ENCODE results near the gene TMEM9.

The TMEM9 gene

DNA sequence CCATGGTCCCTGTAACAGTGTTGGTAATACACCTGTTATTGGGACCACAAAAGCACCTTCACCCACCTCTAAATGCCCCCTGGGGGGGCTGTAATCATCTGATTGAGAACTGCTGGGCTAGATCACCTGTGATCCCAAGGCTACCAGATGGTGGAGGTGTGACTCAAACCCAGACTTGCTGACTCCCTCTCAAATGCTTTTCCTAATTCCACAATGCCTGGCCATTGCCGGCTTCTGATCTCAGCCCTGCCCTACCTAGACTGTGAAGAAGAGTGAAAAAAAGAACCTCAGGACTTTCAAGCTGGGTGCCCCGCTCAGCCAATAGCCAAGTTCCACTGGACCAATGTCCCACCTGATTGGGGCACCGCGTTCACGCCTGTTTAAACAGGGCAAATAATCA is 9.6 kb downstream of the TMEM9 start:
- no peak for DNase-seq

GRCh38 chr1:201143726-201144635 is 10.3 kb downstream of the TMEM9 start:
- DNase-seq, result no peak

DNA sequence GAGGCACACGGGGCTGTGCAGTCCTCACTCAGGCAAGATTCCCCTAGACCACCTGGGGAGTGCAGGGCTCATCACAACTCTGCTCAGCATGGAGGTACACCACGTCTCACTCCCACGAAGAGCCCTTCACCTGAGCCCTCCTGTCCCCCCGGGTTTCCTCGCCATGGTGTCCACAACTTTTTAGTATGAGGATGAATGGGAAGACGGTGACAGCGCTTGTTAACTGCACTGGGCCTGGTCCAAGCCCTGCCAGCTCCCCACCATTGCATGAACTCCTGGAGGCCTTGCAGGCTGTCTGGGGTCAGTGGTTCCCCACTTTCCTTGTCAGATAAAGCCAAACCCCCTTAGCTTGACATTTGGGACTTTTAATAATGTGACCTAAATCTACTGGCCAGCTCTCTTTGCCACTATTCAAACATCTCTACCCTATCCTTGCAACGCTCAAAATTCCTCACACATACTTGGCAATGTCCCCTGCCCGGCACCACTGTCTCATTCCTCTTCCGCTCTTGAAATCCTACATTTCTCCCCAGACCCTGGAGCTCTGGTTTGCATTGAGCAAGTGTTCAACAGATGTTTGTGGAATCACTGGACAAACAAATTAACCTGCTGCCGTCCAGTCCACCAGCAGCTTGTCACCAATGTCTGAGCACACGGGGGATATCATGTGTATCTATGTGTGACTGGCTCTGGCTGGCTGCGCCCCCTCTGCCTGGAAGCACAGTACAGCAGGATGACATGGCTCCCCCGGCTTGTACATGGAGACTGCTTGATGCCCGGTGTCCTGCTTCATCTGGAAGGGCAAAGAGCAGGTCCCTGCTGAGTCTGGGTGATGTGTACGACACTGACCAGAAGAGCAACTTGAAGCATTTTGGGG is 11.2 kb downstream of the TMEM9 start:
- DNase-seq, result no peak

DNA sequence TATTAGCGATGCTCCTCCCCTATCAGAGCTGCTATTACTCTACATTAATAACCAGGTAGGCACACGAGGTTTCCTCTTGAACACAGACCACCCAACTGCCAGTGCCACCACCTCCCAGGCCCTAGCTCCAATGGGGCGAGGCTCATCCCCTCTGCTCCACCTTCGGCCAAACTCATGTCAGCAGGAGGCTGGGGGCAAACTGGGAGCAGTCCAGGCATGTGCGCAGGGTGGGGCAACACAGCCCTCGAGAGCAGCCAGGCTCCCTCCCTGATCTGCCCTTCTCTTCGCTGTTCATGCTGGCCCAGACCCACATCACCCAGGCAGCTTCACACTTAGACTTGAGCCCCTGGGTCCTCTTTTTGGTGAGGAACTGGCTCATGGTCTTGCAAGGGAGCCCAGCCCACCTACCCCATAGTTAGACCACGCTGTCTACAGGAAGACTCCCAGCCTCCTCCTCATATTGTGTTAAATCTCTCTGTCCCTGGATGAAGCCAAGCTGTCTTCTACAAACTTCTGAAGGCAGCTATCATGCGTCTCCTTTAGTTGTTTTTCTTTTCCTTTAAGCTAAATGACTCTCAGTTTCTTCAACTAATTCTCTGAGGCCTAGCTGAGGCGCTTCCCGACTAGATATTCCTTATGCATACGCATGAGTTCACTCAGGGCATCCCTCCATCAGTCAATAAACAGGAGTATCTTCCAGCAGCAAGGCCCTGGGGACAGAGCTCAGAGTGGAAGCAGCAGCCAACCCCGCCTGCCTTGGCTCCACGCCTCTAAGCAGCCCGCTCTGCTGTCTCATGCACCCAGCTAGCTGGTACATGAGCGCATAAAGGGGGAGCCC is 12.0 kb downstream of the TMEM9 start:
- DNase-seq, result no peak

- DNase-seq, result no peak
These were observed 12.9 kb downstream of the TMEM9 start for GRCh38 chr1:201141418-201141817.

DNA sequence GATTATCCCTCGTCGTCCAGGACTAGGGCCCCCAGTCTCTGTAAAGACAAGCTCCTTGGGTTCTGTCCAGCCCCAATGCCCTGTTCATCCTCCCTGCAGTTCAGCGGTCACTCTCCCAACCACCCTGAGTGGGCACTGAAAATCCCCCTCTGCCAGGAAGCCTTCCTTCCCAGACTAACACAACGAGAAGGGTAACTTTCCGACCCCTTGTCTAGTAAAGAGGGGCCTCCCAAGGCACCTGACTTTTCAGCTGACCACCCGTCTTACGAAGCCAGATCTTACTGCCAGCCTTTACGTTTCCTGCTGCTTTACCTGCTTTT is 13.4 kb downstream of the TMEM9 start:
- DNase-seq, result no peak

DNA sequence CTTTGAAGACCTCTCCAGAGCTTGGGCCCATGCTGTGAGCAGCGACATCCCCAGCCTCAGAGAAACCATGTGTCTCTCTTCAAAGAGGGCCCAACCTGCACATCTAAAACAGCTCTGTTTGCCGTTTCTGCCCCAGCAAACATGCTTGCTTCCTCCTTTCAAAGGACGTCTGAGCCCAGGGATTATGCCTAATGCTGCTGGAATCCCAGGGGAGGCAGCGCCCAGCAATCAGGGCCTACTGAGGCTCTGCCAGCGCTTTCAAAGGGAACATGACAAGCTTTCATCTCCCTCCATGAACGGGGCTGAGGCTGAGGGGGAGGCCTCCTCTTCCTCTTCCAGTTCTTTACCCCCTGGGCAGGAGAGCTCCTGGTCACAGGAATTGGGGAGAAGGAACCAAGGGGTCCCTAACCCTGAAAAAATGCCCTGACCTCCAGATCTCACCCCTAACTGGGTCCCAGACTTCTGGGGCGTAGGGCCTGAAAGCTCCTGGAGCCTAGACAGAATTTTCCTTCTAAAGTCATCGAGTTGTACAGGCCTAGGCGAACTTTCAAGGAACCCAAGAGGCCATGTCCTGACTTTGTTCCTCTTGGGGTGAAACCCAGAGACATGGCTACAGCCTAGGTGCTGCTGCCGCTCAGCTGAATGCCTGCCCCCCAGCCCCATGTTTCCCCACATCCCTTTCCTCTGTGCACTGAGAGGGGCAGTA is 13.9 kb downstream of the TMEM9 start:
- no peak for DNase-seq

DNA sequence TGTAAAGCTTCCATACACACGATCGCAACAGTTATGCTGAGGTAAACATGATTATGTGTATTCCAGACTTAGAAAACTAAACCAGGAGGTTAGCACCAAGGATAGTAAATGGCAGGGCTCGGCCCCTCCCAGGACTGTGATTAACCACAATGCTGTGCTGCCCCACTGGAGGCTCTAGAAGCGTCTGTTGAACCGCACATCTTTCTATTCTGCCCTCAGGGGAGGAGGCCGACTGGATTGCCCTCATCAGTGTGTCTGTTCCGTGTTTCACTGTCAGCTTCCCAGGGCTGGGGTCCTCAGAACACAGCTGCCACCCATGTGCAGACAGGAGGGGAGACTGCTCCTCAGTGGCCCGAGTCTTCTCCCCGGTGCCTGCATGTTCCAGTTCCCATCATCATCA is 14.5 kb downstream of the TMEM9 start:
- no peak for DNase-seq

DNA sequence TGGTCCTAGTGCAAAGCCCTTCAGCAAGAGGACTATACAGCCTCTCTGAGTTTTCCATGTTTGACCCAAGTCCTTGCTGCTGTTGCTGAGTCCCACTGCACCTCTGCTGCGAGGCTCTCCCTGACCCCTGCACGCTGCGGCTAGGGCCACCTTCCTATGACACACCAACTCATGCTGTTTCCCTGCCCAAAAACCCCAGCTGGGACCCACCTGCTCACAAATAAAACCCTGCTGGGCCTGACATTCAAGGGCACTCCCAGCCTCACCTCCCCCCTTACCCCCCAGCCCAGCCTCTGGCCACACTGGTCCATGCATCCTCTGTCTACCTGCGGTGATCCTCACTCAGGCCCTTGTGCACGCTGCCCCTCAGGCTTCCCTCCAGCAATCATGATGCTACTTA is 15.0 kb downstream of the TMEM9 start:
- DNase-seq, result no peak

DNA sequence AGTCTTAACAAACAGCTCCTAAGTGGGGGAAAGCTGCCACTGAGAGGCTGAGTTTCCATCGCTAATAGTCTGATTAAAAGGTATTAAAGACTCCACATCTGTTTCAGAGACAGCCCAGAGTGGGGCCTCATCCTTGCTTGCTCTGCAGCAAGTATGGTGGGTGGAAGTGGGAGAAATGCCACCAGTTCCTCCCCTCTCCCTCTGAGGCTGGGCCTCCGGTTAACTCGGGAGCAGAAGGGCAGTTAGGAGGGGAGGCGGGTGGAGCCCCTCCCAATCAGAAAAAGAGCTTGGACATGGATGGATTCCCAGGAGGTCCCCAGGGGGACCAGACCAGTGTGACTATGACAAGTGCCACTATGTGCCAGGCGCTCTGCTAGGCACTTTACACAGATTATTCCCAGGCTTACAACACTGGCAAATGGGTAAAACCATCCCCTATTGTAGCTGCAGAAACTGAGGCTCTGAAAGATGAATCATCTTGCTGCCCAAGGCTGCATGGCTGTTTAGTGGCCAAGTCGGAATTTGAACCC is 15.9 kb downstream of the TMEM9 start:
- DNase-seq, result no peak

- DNase-seq, result no peak
These were observed 16.5 kb downstream of the TMEM9 start for GRCh38 chr1:201137579-201138310.

GRCh38 chr1:201137024-201137392 is 17.3 kb downstream of the TMEM9 start:
- no peak for DNase-seq

DNA sequence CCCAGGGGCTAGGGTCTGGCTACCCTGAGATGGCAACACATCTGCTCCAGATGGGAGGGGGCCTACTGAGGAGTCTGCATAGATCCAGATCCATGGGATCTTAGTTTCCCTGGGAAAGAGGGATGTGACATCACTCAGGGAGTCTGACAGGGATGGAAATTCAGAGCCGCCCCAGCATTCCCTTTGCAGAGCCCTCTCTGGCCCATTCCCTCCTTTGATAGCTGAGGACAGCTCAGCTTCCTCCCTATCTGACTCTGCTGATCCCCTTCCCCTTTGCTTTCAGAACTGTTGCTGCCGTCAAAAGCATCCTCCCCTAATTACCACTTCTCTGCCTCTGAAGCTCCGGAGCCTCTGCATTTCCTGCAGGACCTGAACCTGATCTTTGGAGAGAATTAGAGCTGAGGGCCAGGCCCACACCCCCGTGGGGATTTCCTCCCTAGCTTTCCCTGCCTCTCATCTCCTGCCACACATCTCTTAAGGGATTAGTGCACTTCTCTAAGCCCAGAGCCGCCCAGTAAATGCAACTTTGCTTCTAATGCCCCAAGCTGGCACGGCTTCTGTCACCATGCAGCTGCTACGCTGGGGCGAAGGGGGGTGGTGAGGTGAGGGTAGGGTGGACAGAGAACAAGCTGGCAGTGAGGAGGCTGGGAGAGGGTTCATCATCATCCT is 17.8 kb downstream of the TMEM9 start:
- no peak for DNase-seq

GRCh38 chr1:201134405-201134804 is 19.9 kb downstream of the TMEM9 start:
- no peak for DNase-seq

- DNase-seq, result no peak
These were observed 22.9 kb downstream of the TMEM9 start for GRCh38 chr1:201131398-201131797.

GRCh38 chr1:201128962-201129361 is 25.3 kb downstream of the TMEM9 start:
- no peak for DNase-seq

GRCh38 chr1:201128476-201128875 is 25.8 kb downstream of the TMEM9 start:
- no peak for DNase-seq

- DNase-seq, result no peak
These were observed 26.4 kb downstream of the TMEM9 start for GRCh38 chr1:201127755-201128455.

DNA sequence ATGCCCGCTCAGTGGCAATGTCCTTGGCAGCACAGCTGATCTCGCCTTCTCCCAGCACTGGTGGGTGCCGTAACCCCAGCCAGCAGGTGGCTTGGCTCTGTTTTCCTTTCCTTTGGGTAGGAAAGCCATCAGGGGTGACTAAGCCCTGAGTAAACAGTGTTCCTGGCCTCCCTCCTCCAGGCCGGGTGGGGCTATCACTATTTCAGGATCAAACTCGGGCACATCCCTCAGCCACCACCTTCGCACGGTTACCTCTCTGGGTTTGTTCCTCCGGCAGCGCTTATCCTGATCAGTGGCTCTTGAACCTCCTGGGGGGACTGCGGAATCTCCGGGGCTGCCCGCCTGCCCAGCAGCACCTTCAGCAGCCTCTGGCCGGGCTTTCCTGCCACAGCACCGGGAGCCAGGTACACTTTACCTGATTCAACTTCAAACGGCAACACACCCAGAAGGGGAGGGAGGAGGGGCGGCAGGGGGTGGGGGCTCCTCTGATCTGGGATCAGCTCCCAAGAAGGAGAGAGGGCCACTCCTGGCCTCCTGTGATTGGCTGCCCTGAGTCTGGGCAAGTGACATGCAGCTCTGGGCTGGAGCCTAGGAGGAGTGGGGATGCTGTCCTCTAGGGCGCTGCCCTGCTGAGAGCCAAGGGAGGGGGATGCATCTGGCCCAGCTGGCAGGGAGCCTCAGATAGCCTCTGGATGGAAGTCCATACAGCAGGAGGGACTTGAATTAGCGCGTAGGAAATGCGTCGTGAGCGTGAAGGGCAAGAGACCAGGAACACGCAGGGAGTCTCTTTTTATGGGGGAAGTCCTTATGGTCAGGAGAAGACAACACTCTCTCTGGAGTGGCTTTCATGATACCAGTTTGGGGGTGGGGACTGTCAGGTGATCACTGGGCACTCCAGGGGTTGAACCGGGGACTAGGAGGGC is 27.2 kb downstream of the TMEM9 start, which contains the start of gene ASCL5:
ASCL5 (minus strand) TSS at position 353 of the 923 bp plus-strand sequence. CDS start 11,812 bp downstream, outside the sequence.
- DNase-seq, result no peak
